NCI-H2029 treated with DMSO at 0.1 percent for 48 hours (cell line): ENCODE results near the gene CARMIL3.

Experiments
- DNase-seq: peaks from one replicate; lab custom pipeline; 2025; lab: John Stamatoyannopoulos, UW

The CARMIL3 gene

DNA sequence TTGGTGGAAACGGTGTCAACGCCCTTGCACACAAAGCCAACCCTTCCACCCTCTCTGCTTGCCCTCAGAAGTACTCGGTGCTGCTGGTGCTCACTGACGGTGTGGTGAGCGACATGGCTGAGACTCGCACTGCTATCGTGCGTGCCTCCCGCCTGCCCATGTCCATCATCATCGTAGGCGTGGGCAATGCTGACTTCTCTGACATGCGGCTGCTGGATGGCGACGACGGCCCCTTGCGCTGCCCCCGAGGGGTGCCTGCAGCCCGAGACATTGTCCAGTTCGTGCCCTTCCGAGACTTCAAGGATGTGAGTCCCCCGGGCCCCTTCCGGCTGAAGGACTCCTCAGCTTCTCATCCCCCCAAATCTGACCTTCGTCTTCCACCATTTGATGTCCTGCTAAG, 25.3 kb downstream of the CARMIL3 start:
- DNase-seq: no peak

DNA sequence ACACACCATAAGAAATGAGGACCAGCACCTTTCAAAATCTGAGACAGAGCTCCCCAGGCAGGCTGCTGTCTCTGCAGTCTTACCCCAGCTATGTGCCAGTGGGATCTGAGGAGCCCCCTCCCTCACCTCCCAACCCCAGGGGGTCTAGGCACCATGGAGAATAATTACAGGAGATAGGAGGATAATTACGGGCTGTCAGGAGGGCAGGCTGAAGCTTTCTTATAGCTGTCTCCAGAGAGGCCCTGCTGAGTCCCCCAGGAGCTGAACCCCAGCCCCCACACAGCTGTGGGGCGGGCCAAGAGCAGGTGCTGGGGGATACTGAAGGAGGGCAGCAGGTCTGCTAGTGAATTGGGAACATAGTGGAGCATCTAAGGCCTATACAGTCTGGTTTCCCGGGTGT, 26.3 kb downstream of the CARMIL3 start:
- no peak for DNase-seq

DNA sequence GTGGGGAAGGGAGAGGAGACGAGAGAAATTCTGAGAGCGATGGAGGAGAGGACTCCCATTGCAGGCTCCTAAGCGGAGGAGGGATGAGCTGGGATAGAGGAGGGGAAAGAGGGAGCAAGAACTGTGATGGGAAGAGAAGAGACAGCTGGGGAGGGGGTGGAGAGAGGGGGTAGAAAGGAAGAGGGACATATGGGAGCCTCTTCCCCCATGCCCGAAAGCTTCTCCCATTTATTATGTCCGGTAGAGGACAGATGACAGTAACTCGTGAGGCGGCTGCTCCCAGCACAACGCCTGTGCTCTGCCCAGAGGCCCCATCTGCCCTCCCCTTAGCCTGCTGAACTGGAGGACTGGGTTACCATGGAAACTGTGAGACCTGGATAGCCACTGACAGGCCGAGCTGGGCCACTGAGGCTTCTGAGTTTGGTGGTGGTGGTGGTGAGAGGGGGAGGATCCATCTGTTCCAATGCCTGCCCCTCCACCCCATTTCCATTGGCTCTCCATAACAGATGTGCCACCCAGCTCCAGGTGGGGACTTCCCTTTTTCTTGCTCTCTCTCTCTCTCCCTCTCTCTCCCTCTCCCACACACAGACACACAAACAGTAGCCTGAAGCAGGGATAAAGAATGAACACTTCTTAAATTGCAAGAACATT, 27.8 kb downstream of the CARMIL3 start:
- no peak for DNase-seq

DNA sequence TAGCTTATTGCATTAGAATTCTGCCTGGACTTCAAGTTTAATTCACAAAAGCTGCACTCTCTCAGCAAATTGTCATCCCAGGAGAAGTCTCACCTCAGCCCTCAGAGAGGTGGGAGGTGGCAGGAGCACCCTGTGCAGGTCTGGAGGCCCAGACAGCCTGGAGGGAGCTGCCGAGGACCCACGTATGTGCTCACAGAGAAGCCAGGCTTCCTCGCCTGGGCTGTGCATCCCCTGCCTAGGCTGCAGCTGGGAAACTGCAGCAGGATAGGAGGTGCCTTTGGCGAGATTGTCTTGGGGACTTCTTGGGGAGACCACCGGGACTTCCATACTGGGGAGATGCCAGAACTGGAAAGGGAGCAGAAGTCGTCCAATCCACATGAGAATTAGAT, 28.3 kb downstream of the CARMIL3 start:
- DNase-seq: no peak

DNA sequence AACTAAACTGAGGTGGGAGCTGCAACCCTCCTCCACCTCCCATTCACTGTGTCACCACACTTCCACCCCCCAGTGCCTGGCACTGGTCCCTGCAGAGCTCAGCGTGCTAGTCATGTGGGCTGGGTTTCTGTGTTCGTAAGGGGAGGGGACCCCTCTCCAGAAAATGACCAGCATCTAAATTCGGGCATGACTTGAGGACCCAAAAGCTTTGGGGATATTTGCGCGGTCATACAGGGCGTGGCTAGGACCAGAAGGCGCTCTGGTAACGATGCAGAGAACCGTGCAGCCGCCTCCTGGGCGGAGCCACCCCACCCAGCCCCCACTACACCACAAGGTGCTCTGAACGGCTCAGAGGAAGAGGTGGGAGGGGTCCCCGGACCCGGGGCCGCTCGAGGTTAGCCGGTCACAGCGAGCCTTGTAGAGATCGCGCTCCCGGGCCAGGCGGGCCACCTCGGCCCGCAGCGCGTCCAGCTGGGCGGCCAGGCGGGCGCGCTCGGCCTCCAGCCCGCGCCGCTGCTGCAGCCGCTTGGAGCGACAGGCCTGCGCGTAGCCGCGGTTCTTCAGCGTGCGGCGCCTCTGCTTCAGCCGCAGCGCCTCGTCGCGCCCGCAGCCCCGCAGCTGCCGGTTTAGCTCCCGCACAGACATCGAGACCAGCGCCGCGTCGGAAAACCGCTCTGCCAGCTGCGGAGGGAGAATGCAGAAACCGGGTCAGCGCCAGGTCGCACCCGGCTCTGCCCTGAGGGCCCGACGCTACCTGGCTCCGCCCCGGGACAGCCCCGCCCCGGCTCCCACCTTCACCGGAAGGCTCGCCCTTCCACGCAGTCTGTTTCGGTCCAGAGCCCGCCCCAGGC, 29.3 kb downstream of the CARMIL3 start:
- no peak for DNase-seq

DNA sequence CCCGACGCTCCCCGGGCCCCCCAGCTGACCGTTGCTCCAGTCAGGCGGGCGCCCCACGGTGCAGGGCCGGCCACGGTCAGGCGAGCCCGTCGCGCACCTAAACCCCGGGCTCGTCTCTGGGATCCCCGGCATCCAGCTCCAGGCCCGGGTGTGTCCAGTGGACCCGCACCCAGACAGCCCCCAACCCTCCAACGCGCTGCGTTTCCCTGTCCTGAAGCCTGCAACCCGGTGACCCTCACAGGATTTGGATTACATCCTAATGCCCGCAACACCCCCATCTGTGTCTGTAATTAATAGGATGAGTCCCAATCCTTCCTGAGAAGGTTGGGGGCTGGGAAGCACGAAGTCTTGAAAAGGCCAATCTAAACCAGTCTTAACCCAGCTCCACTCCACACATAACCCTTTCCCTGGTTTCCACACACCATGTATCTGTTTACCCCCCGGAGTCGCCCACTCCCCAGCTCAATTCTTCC, 30.0 kb downstream of the CARMIL3 start:
- no peak for DNase-seq

DNA sequence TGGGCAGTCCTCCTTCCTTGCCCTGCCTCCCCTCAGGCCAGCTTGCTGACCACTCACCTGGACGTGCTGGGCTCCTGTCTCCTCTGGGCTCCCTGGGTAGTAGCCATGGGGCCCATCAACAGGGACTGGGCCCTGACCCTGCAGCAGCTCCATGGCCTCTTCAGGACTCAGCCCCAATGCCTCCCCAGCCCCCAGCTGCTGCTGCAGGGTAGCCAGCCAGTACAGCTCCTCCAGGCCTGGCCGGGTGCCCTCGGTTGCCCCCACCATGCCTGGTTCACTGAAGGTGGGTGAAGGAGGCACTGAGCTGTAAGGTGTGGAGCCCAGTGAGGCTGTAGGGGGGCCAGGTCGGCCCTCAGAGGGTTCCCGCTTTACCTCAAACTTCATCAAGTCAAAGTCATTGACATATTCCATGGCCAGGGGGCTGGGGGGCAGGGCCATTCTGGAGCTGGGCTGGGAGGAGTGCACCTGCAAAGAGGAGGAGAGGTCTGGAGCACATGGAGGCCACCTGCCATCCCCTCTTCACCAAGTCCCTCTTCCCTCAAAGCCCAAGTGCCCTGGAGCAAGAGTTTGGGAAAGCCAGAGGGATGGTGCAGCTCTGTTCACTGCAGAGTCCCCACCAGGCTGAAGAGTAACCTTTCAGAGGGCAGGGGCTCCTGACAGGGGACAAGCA, 30.7 kb downstream of the CARMIL3 start:
- no peak for DNase-seq

DNA sequence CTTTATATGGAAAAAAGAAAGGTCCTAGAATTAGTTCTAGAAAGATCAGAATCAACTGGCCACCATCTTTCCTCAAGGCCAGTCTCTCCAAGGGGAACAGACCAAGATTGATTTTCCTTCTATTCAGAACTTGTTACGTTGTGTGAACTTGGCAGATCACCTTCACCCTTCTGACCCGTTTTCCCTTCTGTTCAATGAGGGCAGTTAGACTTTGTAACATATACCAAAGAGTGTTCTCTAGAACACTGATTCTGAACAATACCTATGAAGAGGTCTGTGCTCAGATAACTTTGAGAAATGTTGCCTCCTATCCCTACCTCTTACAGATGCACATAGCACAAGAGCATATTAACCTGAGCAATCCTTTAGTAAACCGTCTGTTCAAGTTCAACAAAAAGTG, 31.7 kb downstream of the CARMIL3 start:
- no peak for DNase-seq

DNA sequence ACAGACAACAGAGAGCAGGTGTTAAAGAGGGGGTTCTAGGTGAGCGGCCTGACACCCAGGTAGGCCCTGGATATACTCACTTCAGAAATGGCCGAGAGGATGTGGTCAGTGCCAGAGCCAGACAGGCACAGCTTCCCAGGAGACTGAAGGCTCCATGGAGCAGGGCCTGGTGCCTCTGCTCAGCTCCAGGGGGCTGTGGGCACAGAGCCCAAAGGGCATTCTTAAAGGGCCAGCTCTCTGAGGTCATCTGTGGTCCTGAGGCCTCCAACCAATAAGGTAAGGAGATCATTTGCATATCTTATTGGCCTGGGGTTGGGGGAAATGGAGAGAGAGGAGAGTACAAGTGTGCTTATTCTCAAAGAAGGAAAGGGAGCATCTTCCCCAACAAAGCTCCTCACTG, 32.6 kb downstream of the CARMIL3 start:
- DNase-seq: no peak

DNA sequence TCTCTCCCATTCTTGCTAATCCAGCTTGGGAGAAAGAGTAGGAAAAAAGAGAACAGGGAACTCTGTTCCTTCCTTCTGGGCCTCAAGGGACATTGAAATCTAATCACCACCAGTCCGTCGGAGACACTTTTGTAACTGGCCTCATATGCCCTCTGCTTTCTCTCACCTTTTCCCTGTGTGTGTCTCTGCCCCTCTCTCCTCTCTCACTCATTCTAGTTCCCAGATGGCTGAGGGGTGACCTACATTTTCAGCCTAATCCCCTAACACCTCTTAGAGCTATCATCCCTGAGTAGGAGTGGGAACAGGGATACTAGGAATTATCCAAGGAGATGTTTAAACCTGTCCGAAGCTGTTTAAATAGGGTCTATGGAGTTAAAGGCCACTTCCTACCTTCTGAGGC, 33.4 kb downstream of the CARMIL3 start:
- no peak for DNase-seq

DNA sequence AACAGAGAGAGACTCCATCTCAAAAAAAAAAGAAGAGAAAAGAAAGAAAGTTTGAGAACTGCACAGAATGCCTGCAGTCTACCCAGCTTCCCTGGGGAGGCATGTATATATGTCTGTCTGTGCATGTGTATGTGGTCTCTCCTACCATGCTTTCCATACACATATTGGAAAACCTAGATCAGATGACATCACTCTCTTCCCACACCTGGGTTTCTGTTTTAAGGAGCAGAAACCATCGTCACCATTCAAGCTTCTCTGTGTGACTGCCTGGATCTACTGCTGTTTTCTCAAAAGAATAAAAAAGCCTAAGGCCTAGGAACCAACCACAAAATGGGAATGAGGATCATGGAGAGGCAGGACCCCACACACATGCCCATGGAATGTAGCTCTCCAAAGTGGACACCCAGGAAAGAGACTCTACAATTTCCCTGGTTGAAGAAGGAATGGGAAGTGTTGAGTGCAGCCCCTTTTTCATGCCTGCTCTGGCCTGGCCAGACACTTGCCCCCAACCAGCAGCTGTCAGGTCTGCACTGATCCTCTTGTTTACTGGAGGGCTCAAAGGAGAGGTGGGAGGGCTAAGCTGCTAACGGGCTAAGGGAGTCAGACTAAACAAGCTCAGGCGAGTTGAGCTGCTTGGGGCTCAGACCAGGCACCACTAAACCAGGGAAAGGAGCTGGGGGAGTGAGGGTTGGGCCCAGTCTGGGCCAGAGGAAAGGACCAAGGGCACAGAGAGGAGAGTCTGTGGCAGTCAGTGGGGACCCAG, 34.6 kb downstream of the CARMIL3 start:
- DNase-seq: no peak

DNA sequence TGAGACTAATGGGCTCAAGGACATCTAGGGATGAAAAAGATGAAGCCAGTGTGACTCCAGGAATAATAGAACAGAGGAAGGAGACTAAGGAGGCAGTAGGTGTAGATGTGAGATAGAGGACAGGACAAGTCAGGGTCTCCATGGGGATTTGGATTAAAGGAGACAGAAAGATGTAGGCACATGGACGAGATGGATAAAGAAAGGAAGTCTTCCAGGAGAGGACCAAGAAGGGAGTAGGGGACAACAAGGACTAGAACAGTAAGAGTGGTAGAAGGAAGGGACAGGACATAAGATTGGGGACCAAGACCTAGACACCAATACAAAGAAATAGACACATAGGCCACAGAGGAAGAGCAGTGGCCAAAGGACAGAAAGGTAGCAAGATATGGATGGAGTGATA, 35.2 kb downstream of the CARMIL3 start:
- no peak for DNase-seq

DNA sequence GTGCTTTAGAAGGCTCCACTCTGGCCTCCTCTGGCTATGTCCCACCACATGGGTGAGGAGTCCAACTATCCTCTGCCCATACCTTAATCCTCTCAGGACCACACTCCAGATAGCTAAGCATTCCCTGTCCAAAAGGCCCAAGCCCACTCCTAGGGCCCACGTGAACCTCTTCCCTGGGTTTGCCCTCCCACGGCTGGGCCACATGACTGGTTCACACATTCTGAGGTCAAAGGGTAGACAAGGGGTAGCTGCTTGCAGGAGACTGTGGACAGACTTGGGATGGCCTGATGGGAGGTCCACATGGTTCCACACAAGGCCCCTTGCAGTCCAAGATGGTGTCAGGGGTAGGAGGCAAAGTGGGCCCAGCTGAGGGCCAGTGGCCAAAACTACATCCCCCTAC, 36.3 kb downstream of the CARMIL3 start:
- no peak for DNase-seq

DNA sequence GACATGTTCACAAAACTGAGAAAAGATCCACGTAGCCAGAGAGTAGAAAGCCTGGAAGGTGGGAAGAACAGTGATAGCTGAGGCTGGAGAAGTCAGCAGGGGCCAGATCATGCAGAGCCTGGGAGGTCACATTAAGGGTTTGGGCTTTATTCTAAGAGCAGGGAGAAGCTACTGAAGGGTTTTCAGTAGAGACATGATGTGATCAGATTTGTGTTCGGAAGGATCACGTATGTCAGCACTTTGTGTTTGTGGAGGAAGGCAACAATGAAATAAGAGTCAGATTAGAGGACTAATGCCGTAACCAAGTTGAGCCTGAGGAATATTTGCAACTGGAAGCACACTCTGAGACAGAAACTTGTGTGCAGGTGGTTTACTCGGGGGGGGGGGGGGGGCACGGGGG, 38.1 kb downstream of the CARMIL3 start:
- no peak for DNase-seq

DNA sequence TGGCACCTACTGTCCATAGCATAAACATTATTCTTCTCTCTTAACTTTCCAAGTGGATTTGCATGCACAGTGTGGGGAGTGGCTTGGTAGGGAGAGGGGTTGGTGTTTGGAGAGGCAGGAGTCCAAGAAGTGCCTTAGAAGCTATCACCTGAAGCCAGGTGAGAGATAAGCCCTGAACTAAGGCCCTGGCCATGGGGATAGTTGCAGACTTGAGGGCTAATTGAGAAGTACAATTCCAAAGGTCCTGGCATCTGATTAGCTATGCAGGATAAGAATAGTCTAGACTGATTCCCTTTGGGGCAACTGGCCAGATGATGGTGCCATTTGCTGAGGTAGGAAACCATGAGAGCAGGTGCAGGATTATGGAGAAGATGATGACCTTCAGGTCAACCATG, 40.3 kb downstream of the CARMIL3 start:
- DNase-seq: no peak

DNA sequence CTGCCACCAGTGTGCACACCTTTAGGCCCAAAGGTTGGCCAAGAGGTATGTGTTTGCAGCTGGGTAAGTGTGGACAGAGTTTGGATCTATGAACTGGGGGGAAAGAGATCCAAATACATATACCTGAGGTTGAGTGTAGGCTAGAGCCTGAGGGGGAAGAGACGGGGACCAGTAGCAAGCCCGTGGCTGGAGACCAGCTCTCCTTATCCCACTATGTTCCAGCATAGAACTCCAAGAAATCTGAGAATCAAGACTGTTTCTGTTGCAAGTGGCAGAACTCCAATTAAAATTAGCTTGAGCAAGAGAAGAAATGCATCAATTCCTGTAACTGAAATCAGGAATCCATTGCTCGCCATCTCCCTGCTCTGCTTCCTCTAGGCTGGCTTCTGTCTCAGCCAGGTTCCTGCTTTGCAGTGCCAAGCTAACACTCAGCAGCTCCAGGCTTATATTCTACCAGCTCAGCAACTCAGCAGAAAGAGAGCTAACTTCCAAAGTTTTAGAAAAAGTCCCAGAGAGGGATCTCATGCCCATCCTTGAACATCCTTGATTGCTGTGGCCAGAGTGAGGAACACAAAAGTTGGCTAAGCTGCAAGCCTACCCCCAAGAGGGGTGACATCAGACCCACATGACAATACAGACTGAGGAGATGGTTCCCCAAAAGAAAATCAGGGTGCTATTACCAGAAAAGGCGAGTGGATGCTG, 40.8 kb downstream of the CARMIL3 start:
- DNase-seq: no peak

DNA sequence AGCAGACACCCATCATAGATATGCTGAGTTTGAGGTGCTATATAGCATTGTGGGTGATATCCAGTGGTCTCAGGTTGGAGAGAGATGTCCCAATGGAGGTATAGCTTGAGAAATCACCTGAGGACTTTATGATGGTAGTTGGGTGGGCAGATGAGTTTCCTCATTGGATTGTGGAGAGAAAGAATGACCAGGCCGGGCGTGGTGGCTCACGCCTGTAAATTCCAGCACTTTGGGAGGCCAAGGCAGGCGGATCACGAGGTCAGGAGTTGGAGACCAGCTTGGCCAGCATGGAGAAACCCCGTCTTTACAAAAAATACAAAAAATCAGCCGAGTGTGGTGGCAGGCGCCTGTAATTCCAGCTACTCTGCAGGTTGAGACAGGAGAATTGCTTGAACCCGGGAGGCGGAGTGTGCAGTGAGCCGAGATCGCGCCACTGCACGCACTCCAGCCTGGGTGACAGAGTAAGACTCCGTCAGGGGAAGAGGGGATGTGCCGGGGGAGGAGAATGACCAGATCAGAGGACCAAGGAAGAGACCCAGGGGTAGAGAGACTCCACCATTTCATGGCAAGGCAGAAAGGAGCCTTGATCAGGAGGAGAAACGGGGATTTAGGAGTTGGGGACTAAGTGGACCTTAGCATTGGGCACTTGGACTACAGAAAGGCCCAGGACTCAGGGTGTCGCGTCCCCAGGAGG, 41.5 kb downstream of the CARMIL3 start:
- DNase-seq: no peak

DNA sequence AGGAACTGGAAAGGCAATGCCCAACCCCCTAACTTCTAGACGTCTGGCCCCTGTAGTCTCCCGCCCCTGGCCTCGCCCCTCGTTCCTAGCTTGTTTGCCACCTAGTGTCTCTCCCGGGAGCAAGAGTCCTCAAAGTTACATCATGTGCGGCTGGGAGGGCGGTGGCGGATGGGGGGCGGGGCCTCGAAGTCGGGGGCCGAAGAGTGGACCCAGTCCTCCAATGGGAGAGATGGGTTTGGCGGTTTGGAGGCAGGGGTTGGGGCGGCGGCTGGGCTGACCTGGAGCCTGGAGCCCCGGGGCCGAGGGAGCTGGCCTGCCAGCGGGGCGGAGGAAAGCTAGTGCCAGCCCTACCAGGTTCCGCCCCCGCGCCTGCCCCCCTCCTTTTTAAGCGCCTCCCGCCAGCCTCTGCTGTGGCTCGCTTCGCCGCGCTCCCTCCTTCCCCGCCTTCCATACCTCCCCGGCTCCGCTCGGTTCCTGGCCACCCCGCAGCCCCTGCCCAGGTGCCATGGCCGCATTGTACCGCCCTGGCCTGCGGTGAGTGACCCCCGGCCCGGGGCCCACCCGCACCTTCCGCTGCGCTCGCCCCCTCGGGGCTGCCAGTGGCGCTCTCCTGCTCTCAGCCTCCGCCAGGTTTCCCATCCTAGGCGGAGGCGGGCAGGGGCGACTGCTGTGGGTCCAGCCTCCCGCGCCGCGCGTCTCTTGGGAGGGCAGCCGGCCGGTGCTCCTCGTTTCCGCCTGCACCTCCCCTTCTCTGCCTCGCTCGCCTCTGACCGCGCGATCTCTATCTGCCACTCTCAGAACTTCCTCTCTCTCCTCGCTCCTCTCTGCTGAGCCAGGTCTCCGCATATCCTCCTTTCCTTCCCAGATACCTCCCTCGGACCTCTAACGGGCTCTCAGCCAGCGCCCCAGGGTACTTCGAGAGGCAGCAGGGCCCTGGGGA, 42.4 kb downstream of the CARMIL3 start, which contains the start of gene PCK2:
PCK2 (plus strand) TSS at position 411 of the 940 bp plus-strand sequence; CDS start at position 506, 95 bp downstream.
- peak; percentile 51 for DNase-seq

DNA sequence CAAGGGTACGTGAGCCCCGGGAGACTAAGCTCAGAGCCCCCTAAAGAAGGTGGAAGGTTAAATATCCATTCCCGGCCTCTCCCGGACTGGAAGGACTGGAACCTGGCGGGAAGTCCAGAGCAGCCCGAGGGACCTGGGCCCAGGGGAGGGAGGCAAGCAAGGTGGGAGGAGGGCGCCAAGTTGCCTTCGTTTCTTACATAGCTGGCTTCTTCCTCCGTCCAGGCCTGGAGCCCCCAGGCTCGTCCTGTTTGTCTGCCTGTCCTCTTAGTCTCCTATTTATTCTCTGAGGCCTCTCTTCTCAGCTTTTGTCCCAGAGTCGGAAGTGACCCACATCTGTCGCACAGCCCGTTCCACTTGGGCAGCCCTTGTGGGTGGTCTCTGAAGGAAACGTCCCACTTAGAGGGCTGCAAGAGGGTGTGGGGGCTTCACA, 43.0 kb downstream of the CARMIL3 start:
- no peak for DNase-seq
